ENCODE data around the gene ABCA13.

DNA sequence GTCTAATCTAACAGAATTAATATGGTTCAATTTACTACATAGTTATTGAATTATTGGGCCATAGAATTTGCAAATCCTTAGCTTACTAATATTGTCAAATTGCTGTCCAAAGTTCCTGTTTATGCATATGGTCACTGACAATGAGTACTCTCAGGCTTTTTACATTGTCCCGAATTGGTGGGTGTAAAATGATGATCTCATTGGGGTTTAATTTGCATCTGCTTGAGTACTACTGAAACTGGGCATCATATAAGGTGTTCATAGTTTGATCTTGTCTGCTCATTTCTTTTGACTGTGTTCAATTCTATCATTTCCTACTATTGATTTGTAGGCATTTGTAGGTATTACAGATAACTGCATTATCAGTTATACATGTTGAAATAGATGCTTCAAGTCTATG is 12.7 kb downstream of the ABCA13 start:
- TF ChIP-seq, protein P1, sequence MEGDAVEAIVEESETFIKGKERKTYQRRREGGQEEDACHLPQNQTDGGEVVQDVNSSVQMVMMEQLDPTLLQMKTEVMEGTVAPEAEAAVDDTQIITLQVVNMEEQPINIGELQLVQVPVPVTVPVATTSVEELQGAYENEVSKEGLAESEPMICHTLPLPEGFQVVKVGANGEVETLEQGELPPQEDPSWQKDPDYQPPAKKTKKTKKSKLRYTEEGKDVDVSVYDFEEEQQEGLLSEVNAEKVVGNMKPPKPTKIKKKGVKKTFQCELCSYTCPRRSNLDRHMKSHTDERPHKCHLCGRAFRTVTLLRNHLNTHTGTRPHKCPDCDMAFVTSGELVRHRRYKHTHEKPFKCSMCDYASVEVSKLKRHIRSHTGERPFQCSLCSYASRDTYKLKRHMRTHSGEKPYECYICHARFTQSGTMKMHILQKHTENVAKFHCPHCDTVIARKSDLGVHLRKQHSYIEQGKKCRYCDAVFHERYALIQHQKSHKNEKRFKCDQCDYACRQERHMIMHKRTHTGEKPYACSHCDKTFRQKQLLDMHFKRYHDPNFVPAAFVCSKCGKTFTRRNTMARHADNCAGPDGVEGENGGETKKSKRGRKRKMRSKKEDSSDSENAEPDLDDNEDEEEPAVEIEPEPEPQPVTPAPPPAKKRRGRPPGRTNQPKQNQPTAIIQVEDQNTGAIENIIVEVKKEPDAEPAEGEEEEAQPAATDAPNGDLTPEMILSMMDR (IDR thresholded peaks at IDR 0.05), result no peak
- TF ChIP-seq POLR2AphosphoS5 (IDR thresholded peaks at IDR 0.05), result no peak

Measured in gastroesophageal sphincter (tissue), 3 donors.